ENCODE results near the gene PTCH2. TPM values are rescaled to one million over a fixed set of nuclear protein-coding genes. Genes with fewer than 3 reads are reported as not detected.
A peak's percentile ranks its signal among the peaks of the same experiment; 100 is the strongest.

PTCH2 gene
- total and polyA plus RNA-seq, 2 of the 13 experiments (the other 11 are each of a cell fraction or from before 2014, with no cell fraction given), result 0.60 to 1.5 TPM

GRCh38 chr1:44799770-44800584 is 43.1 kb downstream of the PTCH2 start, which contains the start of gene PLK3 (continued):
- TF ChIP-seq ZHX1 (CRISPR knock-in tag; IDR thresholded peaks at IDR 0.05; ENCODE audit: low read depth), result no peak
- no peak for TF ChIP-seq NR2F6 (IDR thresholded peaks at IDR 0.05)
- TF ChIP-seq NR2F6 (CRISPR knock-in tag; IDR thresholded peaks at IDR 0.05), result peak; percentile 51; the same call in 1 of the 2 replicates
- no peak; the same call in 1 of the 2 replicates for TF ChIP-seq ZNF414 (CRISPR knock-in tag; IDR thresholded peaks at IDR 0.05)
- TF ChIP-seq, protein P1, sequence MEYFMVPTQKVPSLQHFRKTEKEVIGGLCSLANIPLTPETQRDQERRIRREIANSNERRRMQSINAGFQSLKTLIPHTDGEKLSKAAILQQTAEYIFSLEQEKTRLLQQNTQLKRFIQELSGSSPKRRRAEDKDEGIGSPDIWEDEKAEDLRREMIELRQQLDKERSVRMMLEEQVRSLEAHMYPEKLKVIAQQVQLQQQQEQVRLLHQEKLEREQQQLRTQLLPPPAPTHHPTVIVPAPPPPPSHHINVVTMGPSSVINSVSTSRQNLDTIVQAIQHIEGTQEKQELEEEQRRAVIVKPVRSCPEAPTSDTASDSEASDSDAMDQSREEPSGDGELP (IDR thresholded peaks at IDR 0.05; ENCODE audit: borderline replicate concordance, low read depth), result peak; percentile 96
- peak; percentile 36; the same call in 1 of the 2 replicates for TF ChIP-seq ZNF441 (CRISPR knock-in tag; IDR thresholded peaks at IDR 0.05; ENCODE audit: borderline replicate concordance)
- no peak for TF ChIP-seq RFX1 (IDR thresholded peaks at IDR 0.05)
- TF ChIP-seq, protein P2, sequence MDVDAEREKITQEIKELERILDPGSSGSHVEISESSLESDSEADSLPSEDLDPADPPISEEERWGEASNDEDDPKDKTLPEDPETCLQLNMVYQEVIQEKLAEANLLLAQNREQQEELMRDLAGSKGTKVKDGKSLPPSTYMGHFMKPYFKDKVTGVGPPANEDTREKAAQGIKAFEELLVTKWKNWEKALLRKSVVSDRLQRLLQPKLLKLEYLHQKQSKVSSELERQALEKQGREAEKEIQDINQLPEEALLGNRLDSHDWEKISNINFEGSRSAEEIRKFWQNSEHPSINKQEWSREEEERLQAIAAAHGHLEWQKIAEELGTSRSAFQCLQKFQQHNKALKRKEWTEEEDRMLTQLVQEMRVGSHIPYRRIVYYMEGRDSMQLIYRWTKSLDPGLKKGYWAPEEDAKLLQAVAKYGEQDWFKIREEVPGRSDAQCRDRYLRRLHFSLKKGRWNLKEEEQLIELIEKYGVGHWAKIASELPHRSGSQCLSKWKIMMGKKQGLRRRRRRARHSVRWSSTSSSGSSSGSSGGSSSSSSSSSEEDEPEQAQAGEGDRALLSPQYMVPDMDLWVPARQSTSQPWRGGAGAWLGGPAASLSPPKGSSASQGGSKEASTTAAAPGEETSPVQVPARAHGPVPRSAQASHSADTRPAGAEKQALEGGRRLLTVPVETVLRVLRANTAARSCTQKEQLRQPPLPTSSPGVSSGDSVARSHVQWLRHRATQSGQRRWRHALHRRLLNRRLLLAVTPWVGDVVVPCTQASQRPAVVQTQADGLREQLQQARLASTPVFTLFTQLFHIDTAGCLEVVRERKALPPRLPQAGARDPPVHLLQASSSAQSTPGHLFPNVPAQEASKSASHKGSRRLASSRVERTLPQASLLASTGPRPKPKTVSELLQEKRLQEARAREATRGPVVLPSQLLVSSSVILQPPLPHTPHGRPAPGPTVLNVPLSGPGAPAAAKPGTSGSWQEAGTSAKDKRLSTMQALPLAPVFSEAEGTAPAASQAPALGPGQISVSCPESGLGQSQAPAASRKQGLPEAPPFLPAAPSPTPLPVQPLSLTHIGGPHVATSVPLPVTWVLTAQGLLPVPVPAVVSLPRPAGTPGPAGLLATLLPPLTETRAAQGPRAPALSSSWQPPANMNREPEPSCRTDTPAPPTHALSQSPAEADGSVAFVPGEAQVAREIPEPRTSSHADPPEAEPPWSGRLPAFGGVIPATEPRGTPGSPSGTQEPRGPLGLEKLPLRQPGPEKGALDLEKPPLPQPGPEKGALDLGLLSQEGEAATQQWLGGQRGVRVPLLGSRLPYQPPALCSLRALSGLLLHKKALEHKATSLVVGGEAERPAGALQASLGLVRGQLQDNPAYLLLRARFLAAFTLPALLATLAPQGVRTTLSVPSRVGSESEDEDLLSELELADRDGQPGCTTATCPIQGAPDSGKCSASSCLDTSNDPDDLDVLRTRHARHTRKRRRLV (CRISPR knock-in tag; IDR thresholded peaks at IDR 0.05), result peak; percentile 98
- TF ChIP-seq FUBP1 (CRISPR knock-in tag; IDR thresholded peaks at IDR 0.05; ENCODE audit: borderline replicate concordance), result no peak
- TF ChIP-seq ZNF530 (CRISPR knock-in tag; IDR thresholded peaks at IDR 0.05; ENCODE audit: low read depth), result no peak
- TF ChIP-seq E2F2 (CRISPR knock-in tag; IDR thresholded peaks at IDR 0.05; ENCODE audit: borderline replicate concordance), result no peak
- no peak for TF ChIP-seq FOXP1 (IDR thresholded peaks at IDR 0.05)
- no peak; the same call in 1 of the 2 replicates for TF ChIP-seq FOXP1 (CRISPR knock-in tag; IDR thresholded peaks at IDR 0.05)

Measured in HepG2 (cell line).